HepG2 (cell line): Measurements from ENCODE around the gene ATP11A. TPM values are rescaled to one million over a fixed set of nuclear protein-coding genes. Genes with fewer than 3 reads are reported as not detected.
A peak's percentile ranks its signal among the peaks of the same experiment; 100 is the strongest.

Experiments used
- MBNL3 ChIP-seq: fragments of 250-450 bp; sonication (Bioruptor Pico); conservative IDR thresholded peaks from 2 replicates; pipeline ENCODE4 v1.8.0; 2022; ENCODE audit warnings: mild to moderate bottlenecking, inconsistent platforms
- ZNF30 ChIP-seq: sonication (generic); formaldehyde crosslinking; IDR thresholded peaks from 2 replicates; pipeline ENCODE4 v1.5.0; 2020; ENCODE audit warnings: mild to moderate bottlenecking, missing genetic modification reagents
- ZNF510 ChIP-seq: sonication (generic); formaldehyde crosslinking; IDR thresholded peaks from 2 replicates; pipeline ENCODE4 v1.4.0; 2020; ENCODE audit warnings: low read depth, mild to moderate bottlenecking, missing genetic modification reagents
- ZNF556 ChIP-seq: sonication (generic); formaldehyde crosslinking; IDR thresholded peaks from 2 replicates; pipeline ENCODE4 v1.4.0; 2020; ENCODE audit warnings: mild to moderate bottlenecking, missing genetic modification reagents, borderline replicate concordance
- ZNF572 ChIP-seq: sonication (generic); formaldehyde crosslinking; IDR thresholded peaks from 2 replicates; pipeline ENCODE4 v1.5.1; 2020; ENCODE audit warnings: mild to moderate bottlenecking, missing genetic modification reagents
- ZSCAN29 ChIP-seq: sonication (generic); formaldehyde crosslinking; conservative IDR thresholded peaks from 2 replicates; pipeline ENCODE4 v1.4.0; 2020; ENCODE audit warnings: mild to moderate bottlenecking, missing genetic modification reagents
- polyA plus RNA-seq, 8 experiments: library from polyadenylated mRNA; depleted of rRNA in 3 of 8; stranded (reverse) in 7 of 8; unstranded in 1 of 8; fragments of >200 nt; fragmentation: Illumina TruSeq in 4 of 8; extraction: Trizol in 4 of 8; gene quantifications; 2 replicates each; pipeline versions ENCODE4 v1.2.1 to v1.2.3, GENCODE V29; 2011 to 2016; ENCODE audit warnings: low read depth in 4 of 8, missing spikeins in 1 of 8, mixed read lengths in 1 of 8; ENCODE audit not compliant: insufficient read depth in 1 of 8
- total RNA-seq, 5 experiments: library from RNA; depleted of rRNA; stranded (reverse); fragments of >200 nt; fragmentation: Illumina TruSeq; extraction: Trizol; gene quantifications; 2 replicates each; pipeline ENCODE4 v1.2.3, GENCODE V29; 2016; ENCODE audit warnings: low read depth in 1 of 5
- TF ChIP-seq, protein P1 (sequence below): sonication (generic); formaldehyde crosslinking; IDR thresholded peaks from 2 replicates; pipeline ENCODE4 v1.9.0; 2021; ENCODE audit warnings: missing genetic modification reagents, borderline replicate concordance
- TF ChIP-seq, protein P2 (sequence below): sonication (generic); formaldehyde crosslinking; IDR thresholded peaks from 2 replicates; pipeline ENCODE4 v1.5.0; 2020; ENCODE audit warnings: mild to moderate bottlenecking, missing genetic modification reagents, borderline replicate concordance
- TF ChIP-seq, protein P3 (sequence below): sonication (generic); formaldehyde crosslinking; IDR thresholded peaks from 2 replicates; pipeline ENCODE4 v1.4.0; 2020; ENCODE audit warnings: missing genetic modification reagents
- TF ChIP-seq, protein P4 (sequence below): sonication (generic); formaldehyde crosslinking; IDR thresholded peaks from 2 replicates; pipeline ENCODE4 v1.5.0; 2020; ENCODE audit warnings: mild to moderate bottlenecking, missing genetic modification reagents, borderline replicate concordance
- TF ChIP-seq, protein P5 (sequence below): IDR thresholded peaks from 2 replicates; pipeline ENCODE4 v1.6.1; 2016; ENCODE audit warnings: low read depth, borderline replicate concordance
- TF ChIP-seq, protein P6 (sequence below): sonication (generic); formaldehyde crosslinking; IDR thresholded peaks from 2 replicates; pipeline ENCODE4 v1.5.0; 2020; ENCODE audit warnings: missing genetic modification reagents, mild to moderate bottlenecking, borderline replicate concordance

Gene ATP11A
- total and polyA plus RNA-seq, 2 of the 13 experiments (the other 11 are each of a cell fraction or from before 2014, with no cell fraction given) = 18.4 to 20.1 TPM

DNA sequence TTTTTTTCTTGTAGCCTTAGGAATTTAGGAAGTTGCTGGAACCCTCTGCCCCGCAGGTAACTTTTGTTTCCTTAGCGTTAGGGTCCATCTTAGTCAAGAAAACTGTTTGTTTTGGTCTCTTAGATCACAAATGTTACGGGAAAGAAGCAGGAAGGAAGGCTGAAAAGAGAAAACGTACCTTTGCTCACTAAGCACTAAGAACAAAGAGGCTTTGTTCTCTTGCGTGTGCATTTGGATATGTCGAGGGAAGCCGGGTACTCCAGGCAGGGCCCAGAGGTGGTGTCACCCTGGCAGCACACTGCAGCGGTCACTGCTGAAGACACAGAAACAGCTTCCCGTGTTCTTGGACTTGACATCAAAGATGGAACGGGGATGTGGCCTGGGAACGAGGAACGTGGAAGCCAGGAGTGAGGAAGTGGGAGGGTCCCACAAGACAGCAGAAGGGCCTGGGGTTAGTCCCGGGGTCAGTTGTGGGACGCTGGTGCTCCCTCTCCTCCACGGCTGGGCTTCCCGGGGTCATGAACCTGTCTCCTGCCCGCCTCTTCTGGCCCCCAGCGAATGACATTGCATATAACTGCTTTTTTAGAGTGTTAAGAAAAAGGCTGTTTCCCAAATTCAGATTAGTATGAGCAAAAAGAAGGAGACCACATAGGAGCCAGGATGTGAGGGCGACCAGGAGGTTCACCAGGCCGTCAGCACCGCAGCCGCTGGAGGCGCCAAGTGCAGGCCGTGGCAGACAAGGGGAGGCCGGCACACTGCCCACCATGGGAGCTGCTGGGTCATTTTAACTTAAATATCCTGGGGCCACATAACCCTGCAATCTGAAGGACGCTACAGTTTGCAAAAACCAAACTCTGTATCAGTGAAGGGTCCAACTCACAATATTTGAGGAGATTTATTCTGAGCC, 31.6 kb downstream of the ATP11A start (continued):
- TF ChIP-seq, protein P1, sequence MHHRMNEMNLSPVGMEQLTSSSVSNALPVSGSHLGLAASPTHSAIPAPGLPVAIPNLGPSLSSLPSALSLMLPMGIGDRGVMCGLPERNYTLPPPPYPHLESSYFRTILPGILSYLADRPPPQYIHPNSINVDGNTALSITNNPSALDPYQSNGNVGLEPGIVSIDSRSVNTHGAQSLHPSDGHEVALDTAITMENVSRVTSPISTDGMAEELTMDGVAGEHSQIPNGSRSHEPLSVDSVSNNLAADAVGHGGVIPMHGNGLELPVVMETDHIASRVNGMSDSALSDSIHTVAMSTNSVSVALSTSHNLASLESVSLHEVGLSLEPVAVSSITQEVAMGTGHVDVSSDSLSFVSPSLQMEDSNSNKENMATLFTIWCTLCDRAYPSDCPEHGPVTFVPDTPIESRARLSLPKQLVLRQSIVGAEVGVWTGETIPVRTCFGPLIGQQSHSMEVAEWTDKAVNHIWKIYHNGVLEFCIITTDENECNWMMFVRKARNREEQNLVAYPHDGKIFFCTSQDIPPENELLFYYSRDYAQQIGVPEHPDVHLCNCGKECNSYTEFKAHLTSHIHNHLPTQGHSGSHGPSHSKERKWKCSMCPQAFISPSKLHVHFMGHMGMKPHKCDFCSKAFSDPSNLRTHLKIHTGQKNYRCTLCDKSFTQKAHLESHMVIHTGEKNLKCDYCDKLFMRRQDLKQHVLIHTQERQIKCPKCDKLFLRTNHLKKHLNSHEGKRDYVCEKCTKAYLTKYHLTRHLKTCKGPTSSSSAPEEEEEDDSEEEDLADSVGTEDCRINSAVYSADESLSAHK (CRISPR knock-in tag) = no peak
- TF ChIP-seq, protein P2, sequence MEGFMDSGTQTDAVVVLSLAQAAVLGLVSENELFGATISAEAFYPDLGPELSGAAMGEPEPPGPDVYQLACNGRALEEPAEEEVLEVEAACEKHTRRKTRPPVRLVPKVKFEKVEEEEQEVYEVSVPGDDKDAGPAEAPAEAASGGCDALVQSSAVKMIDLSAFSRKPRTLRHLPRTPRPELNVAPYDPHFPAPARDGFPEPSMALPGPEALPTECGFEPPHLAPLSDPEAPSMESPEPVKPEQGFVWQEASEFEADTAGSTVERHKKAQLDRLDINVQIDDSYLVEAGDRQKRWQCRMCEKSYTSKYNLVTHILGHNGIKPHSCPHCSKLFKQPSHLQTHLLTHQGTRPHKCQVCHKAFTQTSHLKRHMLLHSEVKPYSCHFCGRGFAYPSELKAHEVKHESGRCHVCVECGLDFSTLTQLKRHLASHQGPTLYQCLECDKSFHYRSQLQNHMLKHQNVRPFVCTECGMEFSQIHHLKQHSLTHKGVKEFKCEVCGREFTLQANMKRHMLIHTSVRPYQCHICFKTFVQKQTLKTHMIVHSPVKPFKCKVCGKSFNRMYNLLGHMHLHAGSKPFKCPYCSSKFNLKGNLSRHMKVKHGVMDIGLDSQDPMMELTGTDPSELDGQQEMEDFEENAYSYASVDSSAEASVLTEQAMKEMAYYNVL (CRISPR knock-in tag) = peak; percentile 19; the same call in 1 of the 2 replicates
- TF ChIP-seq MBNL3 (CRISPR knock-in tag) (no peak), ZNF556 (CRISPR knock-in tag) (no peak), ZSCAN29 (CRISPR knock-in tag) (peak; percentile 45; the same call in 1 of the 2 replicates), ZNF30 (CRISPR knock-in tag) (no peak), ZNF572 (CRISPR knock-in tag) (no peak), ZNF510 (CRISPR knock-in tag) (0 out of 2 replicates have a peak, but pooled peaks have one; percentile 17)
- TF ChIP-seq, protein P3, sequence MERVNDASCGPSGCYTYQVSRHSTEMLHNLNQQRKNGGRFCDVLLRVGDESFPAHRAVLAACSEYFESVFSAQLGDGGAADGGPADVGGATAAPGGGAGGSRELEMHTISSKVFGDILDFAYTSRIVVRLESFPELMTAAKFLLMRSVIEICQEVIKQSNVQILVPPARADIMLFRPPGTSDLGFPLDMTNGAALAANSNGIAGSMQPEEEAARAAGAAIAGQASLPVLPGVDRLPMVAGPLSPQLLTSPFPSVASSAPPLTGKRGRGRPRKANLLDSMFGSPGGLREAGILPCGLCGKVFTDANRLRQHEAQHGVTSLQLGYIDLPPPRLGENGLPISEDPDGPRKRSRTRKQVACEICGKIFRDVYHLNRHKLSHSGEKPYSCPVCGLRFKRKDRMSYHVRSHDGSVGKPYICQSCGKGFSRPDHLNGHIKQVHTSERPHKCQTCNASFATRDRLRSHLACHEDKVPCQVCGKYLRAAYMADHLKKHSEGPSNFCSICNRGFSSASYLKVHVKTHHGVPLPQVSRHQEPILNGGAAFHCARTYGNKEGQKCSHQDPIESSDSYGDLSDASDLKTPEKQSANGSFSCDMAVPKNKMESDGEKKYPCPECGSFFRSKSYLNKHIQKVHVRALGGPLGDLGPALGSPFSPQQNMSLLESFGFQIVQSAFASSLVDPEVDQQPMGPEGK (CRISPR knock-in tag) = peak; percentile 48; the same call in 1 of the 2 replicates
- TF ChIP-seq, protein P4, sequence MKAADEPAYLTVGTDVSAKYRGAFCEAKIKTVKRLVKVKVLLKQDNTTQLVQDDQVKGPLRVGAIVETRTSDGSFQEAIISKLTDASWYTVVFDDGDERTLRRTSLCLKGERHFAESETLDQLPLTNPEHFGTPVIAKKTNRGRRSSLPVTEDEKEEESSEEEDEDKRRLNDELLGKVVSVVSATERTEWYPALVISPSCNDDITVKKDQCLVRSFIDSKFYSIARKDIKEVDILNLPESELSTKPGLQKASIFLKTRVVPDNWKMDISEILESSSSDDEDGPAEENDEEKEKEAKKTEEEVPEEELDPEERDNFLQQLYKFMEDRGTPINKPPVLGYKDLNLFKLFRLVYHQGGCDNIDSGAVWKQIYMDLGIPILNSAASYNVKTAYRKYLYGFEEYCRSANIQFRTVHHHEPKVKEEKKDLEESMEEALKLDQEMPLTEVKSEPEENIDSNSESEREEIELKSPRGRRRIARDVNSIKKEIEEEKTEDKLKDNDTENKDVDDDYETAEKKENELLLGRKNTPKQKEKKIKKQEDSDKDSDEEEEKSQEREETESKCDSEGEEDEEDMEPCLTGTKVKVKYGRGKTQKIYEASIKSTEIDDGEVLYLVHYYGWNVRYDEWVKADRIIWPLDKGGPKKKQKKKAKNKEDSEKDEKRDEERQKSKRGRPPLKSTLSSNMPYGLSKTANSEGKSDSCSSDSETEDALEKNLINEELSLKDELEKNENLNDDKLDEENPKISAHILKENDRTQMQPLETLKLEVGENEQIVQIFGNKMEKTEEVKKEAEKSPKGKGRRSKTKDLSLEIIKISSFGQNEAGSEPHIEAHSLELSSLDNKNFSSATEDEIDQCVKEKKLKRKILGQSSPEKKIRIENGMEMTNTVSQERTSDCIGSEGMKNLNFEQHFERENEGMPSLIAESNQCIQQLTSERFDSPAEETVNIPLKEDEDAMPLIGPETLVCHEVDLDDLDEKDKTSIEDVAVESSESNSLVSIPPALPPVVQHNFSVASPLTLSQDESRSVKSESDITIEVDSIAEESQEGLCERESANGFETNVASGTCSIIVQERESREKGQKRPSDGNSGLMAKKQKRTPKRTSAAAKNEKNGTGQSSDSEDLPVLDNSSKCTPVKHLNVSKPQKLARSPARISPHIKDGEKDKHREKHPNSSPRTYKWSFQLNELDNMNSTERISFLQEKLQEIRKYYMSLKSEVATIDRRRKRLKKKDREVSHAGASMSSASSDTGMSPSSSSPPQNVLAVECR (CRISPR knock-in tag) = peak; percentile 54; the same call in 1 of the 2 replicates
- TF ChIP-seq, protein P5, sequence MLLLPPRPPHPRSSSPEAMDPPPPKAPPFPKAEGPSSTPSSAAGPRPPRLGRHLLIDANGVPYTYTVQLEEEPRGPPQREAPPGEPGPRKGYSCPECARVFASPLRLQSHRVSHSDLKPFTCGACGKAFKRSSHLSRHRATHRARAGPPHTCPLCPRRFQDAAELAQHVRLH (CRISPR knock-in tag) = 0 out of 2 replicates have a peak, but pooled peaks have one; percentile 32
- TF ChIP-seq, protein P6, sequence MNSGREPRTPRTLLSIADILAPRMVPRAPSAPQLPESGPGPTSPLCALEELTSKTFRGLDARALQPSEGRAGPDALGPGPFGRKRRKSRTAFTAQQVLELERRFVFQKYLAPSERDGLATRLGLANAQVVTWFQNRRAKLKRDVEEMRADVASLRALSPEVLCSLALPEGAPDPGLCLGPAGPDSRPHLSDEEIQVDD (CRISPR knock-in tag) = no peak
